ENCODE measurements around the gene FTO. TPM values are rescaled to one million over a fixed set of nuclear protein-coding genes. Genes with fewer than 3 reads are reported as not detected.

The FTO gene
- total and polyA plus RNA-seq, 2 donors = 57.0 to 112 TPM

GRCh38 chr16:54148974-54149373, 445.0 kb downstream of the FTO start:
- no peak overlapping the region for H3K27ac ChIP-seq (ENCODE audit: low read depth)
- no peaks in the 10 kb centered on the region for H3K36me3 ChIP-seq (ENCODE audit: insufficient read depth)
- H3K4me1 ChIP-seq (ENCODE audit: insufficient read depth) = no peaks in the 10 kb centered on the region
- DNase-seq (ENCODE audit: extremely low spot score) = no peak
- 92% methylated on average over 4 of the region's 4 CpGs for WGBS
- H3K4me3 ChIP-seq (ENCODE audit: low read depth, low read length) = no peak overlapping the region

- Histone ChIP-seq H3K27ac (ENCODE audit: low read depth) (no peak overlapping the region), H3K4me1 (ENCODE audit: insufficient read depth) (no peaks in the 10 kb centered on the region), H3K4me3 (ENCODE audit: low read depth, low read length) (no peak overlapping the region), H3K36me3 (ENCODE audit: insufficient read depth) (no peaks in the 10 kb centered on the region)
- 93% methylated on average over 12 of the region's 12 CpGs for WGBS
- no peak for DNase-seq (ENCODE audit: extremely low spot score)
These were observed 446.9 kb downstream of the FTO start for GRCh38 chr16:54150861-54151260.

GRCh38 chr16:54152362-54153239, 448.6 kb downstream of the FTO start:
- no peak for DNase-seq (ENCODE audit: extremely low spot score)
- H3K27ac ChIP-seq (ENCODE audit: low read depth) = no peak overlapping the region
- H3K36me3 ChIP-seq (ENCODE audit: insufficient read depth) = no peaks in the 10 kb centered on the region
- WGBS = 82% methylated on average over 19 of the region's 19 CpGs
- no peaks in the 10 kb centered on the region for H3K4me1 ChIP-seq (ENCODE audit: insufficient read depth)
- no peak overlapping the region for H3K4me3 ChIP-seq (ENCODE audit: low read depth, low read length)

GRCh38 chr16:54153240-54153934, 449.4 kb downstream of the FTO start:
- no peaks in the 10 kb centered on the region for H3K4me1 ChIP-seq (ENCODE audit: insufficient read depth)
- no peak for DNase-seq (ENCODE audit: extremely low spot score)
- 92% methylated on average over 12 of the region's 12 CpGs for WGBS
- H3K36me3 ChIP-seq (ENCODE audit: insufficient read depth) = no peaks in the 10 kb centered on the region
- H3K27ac ChIP-seq (ENCODE audit: low read depth) = no peak overlapping the region
- no peak overlapping the region for H3K4me3 ChIP-seq (ENCODE audit: low read depth, low read length)

GRCh38 chr16:54156349-54156748, 452.4 kb downstream of the FTO start:
- H3K4me3 ChIP-seq (ENCODE audit: low read depth, low read length) = no peak overlapping the region
- H3K27ac ChIP-seq (ENCODE audit: low read depth) = no peak overlapping the region
- no peaks in the 10 kb centered on the region for H3K36me3 ChIP-seq (ENCODE audit: insufficient read depth)
- no peak for DNase-seq (ENCODE audit: extremely low spot score)
- WGBS = 100% methylated on average over 1 of the region's 1 CpG
- no peaks in the 10 kb centered on the region for H3K4me1 ChIP-seq (ENCODE audit: insufficient read depth)

GRCh38 chr16:54158986-54159385, 455.0 kb downstream of the FTO start:
- no peak for DNase-seq (ENCODE audit: extremely low spot score)
- Histone ChIP-seq H3K27ac (ENCODE audit: low read depth) (no peak overlapping the region), H3K4me3 (ENCODE audit: low read depth, low read length) (no peak overlapping the region), H3K36me3 (ENCODE audit: insufficient read depth) (no peaks in the 10 kb centered on the region), H3K4me1 (ENCODE audit: insufficient read depth) (no peaks in the 10 kb centered on the region)
- WGBS = 91% methylated on average over 4 of the region's 4 CpGs

GRCh38 chr16:54159490-54160080, 455.6 kb downstream of the FTO start:
- Histone ChIP-seq H3K4me3 (ENCODE audit: low read depth, low read length) (no peak overlapping the region), H3K4me1 (ENCODE audit: insufficient read depth) (no peaks in the 10 kb centered on the region), H3K36me3 (ENCODE audit: insufficient read depth) (no peaks in the 10 kb centered on the region), H3K27ac (ENCODE audit: low read depth) (no peak overlapping the region)
- 85% methylated on average over 6 of the region's 6 CpGs for WGBS
- DNase-seq (ENCODE audit: extremely low spot score) = no peak

- 86% methylated on average over 7 of the region's 7 CpGs for WGBS
- no peaks in the 10 kb centered on the region for H3K4me1 ChIP-seq (ENCODE audit: insufficient read depth)
- no peak for DNase-seq (ENCODE audit: extremely low spot score)
- H3K36me3 ChIP-seq (ENCODE audit: insufficient read depth) = no peaks in the 10 kb centered on the region
- H3K27ac ChIP-seq (ENCODE audit: low read depth) = no peak overlapping the region
- H3K4me3 ChIP-seq (ENCODE audit: low read depth, low read length) = no peak overlapping the region
These were observed 456.4 kb downstream of the FTO start for GRCh38 chr16:54160252-54160860.

GRCh38 chr16:54160939-54161897, 457.3 kb downstream of the FTO start:
- 66% methylated on average over 19 of the region's 19 CpGs for WGBS
- Histone ChIP-seq H3K4me3 (ENCODE audit: low read depth, low read length) (no peak overlapping the region), H3K4me1 (ENCODE audit: insufficient read depth) (no peaks in the 10 kb centered on the region), H3K27ac (ENCODE audit: low read depth) (no peak overlapping the region), H3K36me3 (ENCODE audit: insufficient read depth) (no peaks in the 10 kb centered on the region)
- DNase-seq (ENCODE audit: extremely low spot score) = no peak

- H3K36me3 ChIP-seq (ENCODE audit: insufficient read depth) = no peaks in the 10 kb centered on the region
- WGBS = 91% methylated on average over 10 of the region's 10 CpGs
- no peak overlapping the region for H3K27ac ChIP-seq (ENCODE audit: low read depth)
- no peaks in the 10 kb centered on the region for H3K4me1 ChIP-seq (ENCODE audit: insufficient read depth)
- DNase-seq (ENCODE audit: extremely low spot score) = no peak
- H3K4me3 ChIP-seq (ENCODE audit: low read depth, low read length) = no peak overlapping the region
These were observed 459.4 kb downstream of the FTO start for GRCh38 chr16:54163197-54163843.

GRCh38 chr16:54164789-54165173, 460.8 kb downstream of the FTO start:
- H3K4me1 ChIP-seq (ENCODE audit: insufficient read depth) = no peaks in the 10 kb centered on the region
- no peaks in the 10 kb centered on the region for H3K36me3 ChIP-seq (ENCODE audit: insufficient read depth)
- DNase-seq (ENCODE audit: extremely low spot score) = no peak
- 90% methylated on average over 3 of the region's 3 CpGs for WGBS
- H3K4me3 ChIP-seq (ENCODE audit: low read depth, low read length) = no peak overlapping the region
- no peak overlapping the region for H3K27ac ChIP-seq (ENCODE audit: low read depth)

GRCh38 chr16:54165174-54165911, 461.4 kb downstream of the FTO start:
- Histone ChIP-seq H3K4me1 (ENCODE audit: insufficient read depth) (no peaks in the 10 kb centered on the region), H3K4me3 (ENCODE audit: low read depth, low read length) (no peak overlapping the region), H3K36me3 (ENCODE audit: insufficient read depth) (no peaks in the 10 kb centered on the region), H3K27ac (ENCODE audit: low read depth) (no peak overlapping the region)
- 89% methylated on average over 12 of the region's 12 CpGs for WGBS
- DNase-seq (ENCODE audit: extremely low spot score) = no peak

Data from urinary bladder (tissue), 4 donors.